Head of caudate nucleus (tissue), 42 donors: ENCODE results near the gene DHTKD1.
A peak's percentile ranks its signal among the peaks of the same experiment; 100 is the strongest.
"Not testable (repeated sequence)": the region's sequence is repeated elsewhere in the genome, so short reads cannot be mapped to it uniquely, and the experiment has no call there.

Source experiments
- DNase-seq, 42 donors: peaks; one replicate each; pipeline versions ENCODE4 v3.0.0 to v3.0.0-alpha.2; 2020 to 2021; ENCODE audit warnings: mixed read lengths in 7 of 42
- intact Hi-C: fragments of 100-400 bp; cut with DNase I; formaldehyde crosslinking; loops from one replicate; pipeline ENCODE4 v1.15.0; 2022

DHTKD1 gene

DNA sequence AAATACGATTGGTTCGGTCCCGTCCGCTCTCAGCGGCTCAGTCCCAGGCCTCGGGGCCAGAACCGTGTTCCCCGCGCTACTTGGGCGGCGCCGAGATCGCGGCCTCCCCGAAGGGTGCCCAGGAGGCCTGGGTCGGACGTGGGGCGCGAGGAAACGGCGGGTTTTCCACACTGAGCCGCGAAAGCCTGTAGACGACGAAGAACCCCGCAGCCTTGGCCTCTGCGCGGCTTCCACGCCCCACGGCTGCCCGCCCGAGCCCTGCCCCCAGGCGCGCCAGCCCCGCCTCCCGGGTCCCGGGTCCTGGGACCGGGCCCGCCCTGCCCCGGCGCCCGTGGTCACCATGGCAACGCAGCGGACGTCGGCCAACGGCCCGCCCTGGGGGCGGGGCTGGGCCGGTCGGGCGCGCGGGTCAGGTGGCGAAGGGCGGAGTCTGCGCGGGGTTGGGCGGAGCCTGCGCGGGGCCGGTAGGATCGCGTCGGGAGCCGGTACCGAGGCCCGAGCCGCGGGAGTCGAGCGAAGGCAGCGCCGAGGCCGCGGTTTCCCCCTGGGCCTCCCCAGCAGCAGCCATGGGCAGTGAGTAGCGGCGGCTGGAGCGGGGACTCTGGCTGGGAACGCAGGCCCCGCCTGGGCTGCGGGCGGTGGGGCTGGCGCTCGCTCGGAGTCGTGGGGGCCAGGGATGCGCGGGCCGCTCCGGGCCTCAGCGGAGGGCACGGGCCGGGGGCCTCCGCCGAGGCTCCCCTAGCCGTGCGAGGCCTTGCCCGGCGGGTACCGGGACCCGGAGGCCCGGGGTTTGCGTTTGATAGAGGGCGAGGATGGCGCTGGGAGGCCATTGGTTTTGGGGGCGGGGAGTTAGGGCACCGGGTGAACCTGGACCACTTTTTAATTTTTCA is 60.7 kb downstream of the DHTKD1 start, which contains the start of gene SEC61A2:
Gene SEC61A2 (plus strand): TSS at position 456 of the 890 bp plus-strand sequence. CDS start 111 bp downstream, at position 567.
- intact Hi-C loops, result loop anchor here (10.0 kb wide), 1 partner anchor 65 kb away; the partner anchor contains the start of genes CDC123 and NUDT5
- peak; percentile 83 to 100 (median 97) for DNase-seq

DNA sequence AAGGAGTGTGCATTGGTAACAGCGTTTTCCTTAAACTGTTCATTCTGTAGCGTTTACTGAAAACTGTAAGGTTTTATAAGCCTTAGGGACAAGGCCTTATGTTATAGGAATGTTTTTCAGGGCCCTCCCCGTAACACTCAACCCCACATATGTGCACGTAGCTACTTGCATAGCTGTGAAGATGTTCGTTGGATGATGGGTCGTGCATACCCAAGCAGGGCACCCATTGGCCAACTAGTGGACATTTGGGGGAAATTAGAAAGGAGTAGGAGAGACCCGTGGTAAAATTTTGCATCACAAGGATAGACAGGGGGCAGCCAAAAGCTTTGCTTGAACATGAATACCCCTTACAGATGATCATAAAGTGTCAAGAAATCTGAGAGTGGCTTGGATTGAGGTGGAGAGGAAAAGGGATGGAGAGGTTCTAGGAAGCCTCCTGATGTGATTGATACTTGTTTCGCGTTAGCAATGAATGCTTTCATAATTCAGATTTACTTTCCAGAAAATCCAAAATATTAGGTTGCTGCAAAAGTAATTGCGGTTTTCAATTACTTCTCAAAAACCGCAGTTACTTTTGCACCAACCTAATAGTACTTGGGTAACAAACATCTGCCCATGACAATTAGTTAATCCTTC is 61.6 kb downstream of the DHTKD1 start:
- intact Hi-C loops, result no loop called here

DNA sequence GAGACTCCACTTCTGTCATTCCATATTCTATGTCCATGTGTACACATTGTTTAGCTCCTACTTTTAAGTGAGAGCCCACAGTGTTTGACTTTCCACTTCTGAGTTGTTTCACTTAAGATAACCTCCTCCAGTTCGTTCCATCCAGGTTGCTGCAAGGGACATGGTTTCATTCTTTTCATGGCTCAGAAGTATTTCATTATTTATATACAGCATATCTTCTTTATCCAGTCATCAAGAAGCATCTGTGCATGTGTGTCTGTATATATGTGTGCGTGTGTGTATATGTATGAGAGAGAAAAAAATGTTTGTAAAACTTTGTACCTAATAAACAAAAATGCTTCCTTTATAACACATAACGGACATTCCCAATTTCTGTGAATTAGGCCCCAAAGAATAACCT is 66.9 kb downstream of the DHTKD1 start:
- DNase-seq, result no peak
- intact Hi-C loops, result no loop called here

More for the DNA sequence above, 61.6 kb downstream of the DHTKD1 start:
- peak in 30 of 42 donors; percentile 8 to 59 (median 31) for DNase-seq

DNA sequence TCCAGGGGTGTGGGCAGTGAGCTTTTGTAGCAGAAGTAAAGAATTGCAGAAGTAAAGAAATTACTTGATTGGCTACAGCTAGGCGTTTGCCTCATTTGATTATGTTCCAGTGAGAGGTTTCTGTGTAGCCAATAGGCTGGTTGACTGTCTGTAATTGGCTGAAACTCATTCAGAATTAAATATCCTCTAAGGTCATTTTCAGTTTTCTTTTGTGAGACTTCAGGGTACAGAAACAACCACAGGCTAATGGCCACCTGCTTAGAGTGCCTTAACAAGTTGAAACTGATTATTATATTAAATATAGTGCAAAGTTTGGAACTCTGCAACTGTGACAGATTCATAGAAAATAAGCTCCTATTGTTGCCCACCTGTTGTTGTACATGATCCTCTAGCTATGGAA is 71.3 kb downstream of the DHTKD1 start:
- intact Hi-C loops, result no loop called here
- DNase-seq, result no peak

DNA sequence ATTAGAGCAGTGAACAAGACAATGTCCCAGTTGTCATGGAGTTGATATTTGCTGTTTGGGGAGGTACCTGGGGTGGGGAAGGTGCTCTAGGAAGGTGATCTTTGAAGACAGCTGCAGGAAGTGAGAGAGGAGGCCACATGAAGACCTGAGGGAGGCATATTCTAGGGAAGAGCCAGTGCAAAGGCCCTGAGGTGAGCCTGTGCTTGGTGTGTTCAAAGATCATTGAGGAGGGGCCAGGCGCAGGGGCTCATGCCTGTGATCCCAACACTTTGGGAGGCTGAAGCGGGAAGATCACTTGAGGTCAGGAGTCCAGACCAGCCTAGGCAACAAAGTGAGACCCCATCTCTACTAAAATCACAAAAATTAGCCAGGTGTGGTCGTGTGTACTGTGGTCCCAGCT is 75.8 kb downstream of the DHTKD1 start:
- no peak for DNase-seq
- intact Hi-C loops, result no loop called here

DNA sequence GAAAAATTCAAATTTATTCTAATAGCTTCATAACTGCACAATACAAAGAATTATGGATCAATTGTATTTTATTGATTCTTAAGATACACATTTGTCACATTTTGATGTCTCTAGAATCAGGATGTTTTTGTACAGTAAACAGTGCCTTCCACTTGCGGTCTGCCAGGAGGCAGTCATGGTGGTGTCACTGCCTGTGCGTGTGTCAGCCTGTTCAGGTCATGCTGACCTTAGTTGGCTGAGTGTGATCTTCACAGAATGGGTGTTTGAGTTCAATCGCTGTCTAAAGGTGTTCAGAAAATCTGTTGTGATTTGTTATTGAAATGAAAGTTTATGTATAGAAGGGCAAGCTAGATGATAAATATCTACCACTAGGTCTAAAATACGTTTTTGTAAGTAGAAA is 81.4 kb downstream of the DHTKD1 start:
- DNase-seq, result no peak

DNA sequence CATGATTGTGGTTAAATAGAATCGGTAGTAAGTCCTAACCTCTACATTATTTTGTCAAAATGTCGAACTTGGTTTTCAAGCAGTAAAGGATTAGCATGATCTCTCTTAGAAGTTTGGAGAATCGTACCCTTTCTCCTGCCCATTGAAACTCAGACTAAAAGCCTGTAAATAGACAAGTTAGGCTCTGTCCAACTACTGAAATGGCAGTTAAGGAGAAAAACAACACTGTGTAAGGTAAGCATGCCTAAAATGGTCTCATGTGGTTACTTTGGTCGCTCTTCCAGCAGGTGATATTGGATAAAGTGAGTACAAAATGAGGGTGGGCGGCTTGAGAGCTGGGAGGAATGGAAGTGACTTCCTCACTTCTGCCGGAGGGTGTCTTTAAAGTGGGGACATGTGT is 85.8 kb downstream of the DHTKD1 start:
- DNase-seq, result no peak
- intact Hi-C loops, result no loop called here

More for the DNA sequence above, 81.4 kb downstream of the DHTKD1 start:
- intact Hi-C loops, result no loop called here

DNA sequence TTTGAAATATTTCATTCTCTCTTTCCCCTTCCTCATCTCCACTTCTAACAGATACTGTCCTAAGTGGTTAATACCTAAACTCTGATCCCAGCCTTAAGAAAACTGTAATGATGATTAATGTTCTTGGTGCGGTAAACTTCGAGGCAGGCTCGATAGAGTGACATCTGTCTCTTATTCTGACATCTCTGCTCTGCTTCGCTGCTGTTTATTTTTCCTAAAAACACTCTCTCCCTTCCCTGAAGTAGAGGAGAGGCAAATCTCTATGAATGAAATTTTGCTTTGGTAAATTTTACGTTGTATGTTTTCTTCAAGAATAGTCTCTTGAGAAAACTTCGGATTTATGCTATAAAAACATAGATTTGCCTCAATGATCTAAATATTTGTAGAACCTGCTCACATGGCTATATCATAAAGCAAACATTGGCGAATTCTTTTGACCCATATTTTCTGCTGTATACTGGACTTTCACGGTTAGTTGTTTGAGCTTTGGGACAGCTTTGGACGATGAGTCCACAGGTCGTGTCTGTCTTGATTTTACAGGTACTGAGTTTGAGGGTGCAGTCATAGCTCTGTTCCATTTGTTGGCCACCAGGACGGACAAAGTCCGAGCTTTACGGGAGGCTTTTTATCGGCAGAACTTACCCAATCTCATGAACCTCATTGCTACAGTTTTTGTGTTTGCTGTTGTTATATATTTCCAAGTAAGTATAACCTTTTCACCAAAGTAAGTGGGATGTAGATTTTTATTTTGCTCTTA is 87.8 kb downstream of the DHTKD1 start:
- intact Hi-C loops, result no loop called here
- no peak for DNase-seq

DNA sequence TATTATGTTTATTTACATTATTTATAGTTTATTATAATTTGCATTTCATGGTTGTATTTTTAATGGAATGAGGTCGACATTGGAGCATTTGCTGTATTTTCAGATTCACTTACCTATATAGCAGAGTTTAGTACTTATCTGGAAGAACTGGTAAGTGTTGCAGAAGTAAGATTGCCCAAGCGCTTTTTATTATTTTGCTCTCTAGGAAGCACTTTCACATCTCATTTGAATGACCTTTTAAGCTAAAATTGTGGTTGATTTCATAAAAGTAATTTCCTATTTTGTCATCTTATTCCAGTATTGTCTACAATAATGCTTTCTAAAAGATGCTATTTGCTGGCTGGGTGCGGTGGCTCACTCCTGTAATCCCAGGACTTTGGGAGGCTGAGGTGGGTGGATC is 89.4 kb downstream of the DHTKD1 start:
- no peak for DNase-seq
- intact Hi-C loops, result no loop called here

DNA sequence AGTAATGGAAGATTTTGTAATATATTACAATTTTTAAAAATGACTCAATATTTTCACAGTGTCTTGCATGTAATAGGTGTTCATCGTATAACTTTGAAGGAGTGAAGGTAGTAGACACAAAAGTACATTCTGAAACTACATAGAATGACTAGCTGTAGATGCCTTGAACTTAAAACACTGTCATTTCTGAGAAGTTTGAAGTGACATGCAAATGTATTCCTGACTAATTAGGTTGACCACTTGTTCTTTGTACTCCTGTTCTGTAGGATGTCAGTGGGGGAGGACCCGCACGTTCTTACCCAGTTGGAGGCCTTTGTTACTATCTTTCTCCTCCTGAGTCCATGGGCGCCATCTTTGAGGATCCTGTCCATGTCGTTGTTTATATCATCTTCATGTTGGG is 91.9 kb downstream of the DHTKD1 start:
- DNase-seq, result no peak
- intact Hi-C loops, result no loop called here

DNA sequence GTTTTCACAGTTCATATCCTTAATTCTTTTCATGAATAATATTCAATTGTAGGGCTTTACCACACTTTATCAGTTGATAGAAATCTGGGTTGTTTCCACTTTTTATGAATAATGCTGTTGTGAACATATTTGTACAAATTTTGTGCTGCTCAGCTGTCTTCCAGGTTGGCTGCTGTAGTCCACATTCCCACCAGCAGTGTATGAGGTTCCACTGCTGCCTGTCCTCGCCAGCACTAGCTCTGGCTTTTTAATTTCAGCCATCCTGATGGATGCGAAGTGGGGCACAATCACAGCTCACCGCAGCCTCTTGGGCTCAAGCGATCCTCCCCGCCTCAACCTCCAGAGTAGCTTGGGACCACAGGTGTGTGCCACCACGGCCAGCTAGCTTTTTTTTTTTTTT is 94.2 kb downstream of the DHTKD1 start:
- DNase-seq, result no peak
- intact Hi-C loops, result no loop called here

DNA sequence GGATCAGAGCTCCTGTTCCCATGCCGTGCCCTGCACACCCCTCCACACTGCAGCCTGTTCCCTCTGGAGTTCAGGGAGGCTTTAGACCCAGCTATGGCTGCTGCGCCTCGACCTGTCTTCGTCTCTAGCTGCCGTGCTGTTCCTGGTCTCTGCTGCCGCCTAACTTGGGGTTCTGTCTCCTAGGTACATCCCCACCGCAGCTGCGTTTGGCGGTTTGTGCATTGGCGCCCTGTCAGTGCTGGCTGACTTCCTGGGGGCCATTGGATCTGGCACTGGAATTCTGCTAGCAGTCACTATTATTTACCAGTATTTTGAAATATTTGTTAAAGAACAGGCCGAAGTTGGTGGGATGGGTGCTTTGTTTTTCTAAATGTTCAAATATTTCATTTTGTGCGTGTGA is 95.3 kb downstream of the DHTKD1 start:
- intact Hi-C loops, result no loop called here
- DNase-seq, result no peak

DNA sequence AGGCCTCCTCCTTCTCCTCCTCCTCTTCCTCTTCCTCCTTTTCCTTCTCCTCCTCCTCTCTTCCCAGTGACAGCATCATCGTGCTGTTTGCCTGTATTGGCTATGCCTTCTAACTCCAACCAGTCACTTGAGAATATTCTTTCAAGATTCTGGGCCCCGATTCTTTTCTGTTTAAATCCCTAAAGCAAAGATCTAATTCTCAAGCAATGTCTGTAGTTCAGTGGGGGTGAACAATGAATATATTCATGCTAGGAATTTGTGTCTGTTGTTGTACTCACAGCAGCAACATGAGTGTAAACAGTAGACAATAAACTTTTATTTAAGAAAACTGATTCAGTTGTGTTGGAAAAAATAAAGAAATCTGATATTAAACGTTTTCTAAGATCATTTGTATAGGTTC is 96.3 kb downstream of the DHTKD1 start:
- DNase-seq, result peak in 1 of 42 donors; percentile 18
- intact Hi-C loops, result no loop called here

DNA sequence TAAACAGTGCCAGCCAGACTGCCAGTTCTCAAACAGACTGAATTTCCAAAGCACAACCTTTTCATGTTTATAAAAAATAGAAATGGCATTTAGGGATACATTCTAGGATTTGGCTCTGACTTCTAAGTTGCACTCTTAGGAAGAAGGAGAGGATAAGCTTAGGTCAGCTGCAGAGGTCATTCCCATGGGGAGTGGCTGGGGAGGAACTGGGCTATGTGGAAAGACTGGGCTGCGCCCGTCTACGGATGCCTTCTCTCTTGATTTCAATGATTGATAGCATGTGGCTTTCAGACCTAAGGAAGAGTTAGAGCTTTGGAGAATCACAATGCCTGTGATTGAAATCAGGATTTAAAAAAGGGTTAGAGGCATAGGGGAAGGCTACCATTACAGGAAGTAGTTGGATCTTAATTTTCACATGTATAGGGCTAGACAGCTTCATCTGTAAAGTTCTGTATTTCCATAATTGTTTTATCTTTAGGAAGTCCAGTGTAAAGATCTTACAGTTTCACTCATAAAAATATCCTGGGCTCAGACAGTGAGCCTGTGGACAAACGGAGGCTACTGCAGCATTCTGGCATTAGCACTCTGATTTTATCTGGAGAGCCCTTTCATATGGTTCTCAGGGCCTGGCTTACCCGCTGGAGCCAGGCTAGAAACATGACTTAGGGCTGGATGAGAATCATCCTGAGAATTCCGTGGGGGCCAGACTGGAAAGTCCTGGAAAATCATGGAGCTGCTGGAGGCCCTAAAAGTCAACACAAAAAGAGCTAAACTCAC is 97.4 kb downstream of the DHTKD1 start:
- intact Hi-C loops, result no loop called here
- DNase-seq, result no peak

DNA sequence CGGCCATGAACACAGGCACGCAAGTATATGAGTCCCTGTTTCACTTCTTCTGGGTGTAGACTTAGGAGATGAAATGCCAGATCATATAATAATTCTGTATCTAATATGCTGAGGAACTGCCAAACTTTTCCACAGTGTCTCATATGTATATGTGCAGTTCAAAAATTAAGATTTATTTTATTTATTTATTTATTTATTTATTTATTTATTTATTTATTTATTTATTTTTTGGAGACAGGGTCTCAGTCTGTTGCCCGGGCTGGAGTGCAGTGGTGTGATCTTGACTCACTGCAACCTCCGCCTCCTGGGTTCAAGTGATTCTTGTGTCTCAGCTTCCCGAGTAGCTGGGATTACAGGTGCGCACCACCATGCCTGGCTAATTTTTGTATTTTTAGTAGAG is 102.8 kb downstream of the DHTKD1 start:
- intact Hi-C loops, DNase-seq: not testable (repeated sequence)
